GM19467 (cell line): Measurements from ENCODE around the gene PHYHD1.
A peak's percentile ranks its signal among the peaks of the same experiment; 100 is the strongest.

Experiments
- ATAC-seq: cut with Tn5 transposase; IDR thresholded peaks from one replicate; pipeline ENCODE4 v1.9.1; 2021; ENCODE audit warnings: mild to moderate bottlenecking, moderate library complexity; ENCODE audit not compliant: unreplicated experiment

Gene PHYHD1

DNA sequence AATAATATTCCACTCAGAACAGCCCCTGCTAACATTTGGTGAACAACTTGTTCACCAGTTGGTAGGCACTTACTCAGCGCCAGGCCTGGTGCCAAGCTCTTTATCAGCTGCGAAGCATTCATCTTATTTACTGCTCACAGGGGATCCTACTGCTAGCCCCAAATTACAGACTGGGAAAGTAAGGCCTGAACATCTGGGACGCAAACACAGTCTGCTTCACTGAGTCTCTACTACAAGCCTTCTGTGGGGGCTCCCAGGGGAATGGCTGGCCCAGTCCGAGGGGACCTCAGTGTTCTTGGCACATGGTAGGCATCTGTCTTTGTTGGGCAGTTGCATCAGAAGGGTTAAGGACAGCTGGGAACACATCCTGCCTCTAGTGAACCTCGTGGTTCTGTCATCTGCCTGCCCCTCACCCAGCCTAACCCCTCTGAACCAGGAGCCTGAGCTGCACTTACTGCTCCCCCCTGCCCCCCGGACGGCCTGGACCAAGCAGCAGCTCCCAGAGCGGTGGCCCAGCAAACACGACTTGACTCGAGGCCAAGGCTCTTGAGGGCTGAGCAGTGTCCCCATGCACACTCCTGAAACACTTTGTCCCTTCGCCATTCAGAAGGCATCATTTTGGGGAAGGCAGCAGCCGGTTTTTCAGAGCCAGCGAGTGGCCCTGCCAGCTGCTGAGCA, at the start of gene PHYHD1:
PHYHD1 (plus strand) TSS at position 602 of the 678 bp plus-strand sequence. CDS start 1,342 bp downstream, outside the sequence.
- ATAC-seq: no peak

DNA sequence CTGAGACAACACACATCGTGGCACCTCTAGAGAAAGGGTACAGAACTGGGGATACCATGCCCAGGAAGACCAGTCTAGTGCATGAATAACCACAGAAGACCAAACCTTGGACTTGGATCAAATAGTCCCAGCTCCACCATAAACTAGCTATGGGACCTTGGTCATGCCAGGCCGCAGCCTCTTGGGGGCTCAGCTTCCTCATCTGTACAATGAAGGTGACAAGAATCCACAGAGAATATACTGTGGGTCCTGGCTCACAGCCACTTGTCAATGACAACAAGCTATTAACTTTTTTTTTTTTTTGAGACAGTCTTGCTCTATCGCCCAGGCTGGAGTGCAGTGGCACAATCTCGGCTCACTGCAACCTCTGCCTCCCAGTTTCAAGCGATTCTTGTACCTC, 42.9 kb upstream of the PHYHD1 start:
- ATAC-seq: no peak

DNA sequence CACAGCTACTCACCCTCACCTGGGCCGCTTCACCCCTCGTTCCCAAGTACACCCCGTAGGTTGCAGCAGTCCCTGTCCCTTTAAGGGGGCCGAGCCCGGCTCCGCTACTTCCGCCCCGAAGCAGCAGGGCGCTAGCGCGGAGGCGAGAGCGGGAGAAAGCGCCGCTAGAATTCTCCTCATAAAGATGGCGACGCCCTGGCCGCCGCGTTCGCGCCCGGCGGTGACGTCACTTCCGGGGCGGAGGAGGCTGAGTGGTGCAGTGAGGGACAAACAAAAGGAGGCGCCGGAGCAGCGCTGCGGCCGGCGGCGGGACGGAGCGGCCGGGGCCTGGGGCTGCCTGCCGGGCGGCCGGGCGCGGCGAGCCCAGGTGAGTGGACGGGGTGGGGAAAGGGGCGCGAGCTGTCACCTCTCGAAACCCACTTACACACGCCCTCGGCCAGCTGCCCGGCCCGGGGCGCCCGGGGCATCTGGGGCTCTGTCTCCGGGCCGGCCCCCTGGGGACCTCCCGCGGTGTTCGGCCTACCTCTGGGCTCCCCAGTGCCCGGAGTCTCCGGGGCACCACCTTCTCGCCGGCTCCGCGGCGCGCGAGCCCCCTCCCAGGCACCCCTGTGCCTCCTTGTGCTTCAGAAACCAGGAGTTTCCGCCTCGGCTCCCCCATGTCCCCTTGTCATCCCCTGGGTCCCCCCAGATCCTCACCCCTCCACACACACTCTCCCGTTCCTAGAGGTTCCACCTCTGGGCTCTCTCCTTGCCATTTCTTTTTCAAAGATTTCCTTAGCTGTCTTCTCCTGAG, 38.7 kb upstream of the PHYHD1 start, which contains the start of the genes KYAT1 and LRRC8A:
KYAT1 (minus strand) TSS at position 67 of the 793 bp plus-strand sequence. CDS start 36,545 bp downstream, outside the sequence.
LRRC8A (plus strand) TSS at position 250 of the 793 bp plus-strand sequence. CDS start 25,032 bp downstream, outside the sequence.
- ATAC-seq: peak; percentile 80

GRCh38 chr9:128882677-128883603, 37.8 kb upstream of the PHYHD1 start:
- ATAC-seq: no peak

GRCh38 chr9:128884164-128884563, 36.6 kb upstream of the PHYHD1 start:
- ATAC-seq: no peak

GRCh38 chr9:128885376-128885775, 35.4 kb upstream of the PHYHD1 start:
- no peak for ATAC-seq

GRCh38 chr9:128885798-128886197, 35.0 kb upstream of the PHYHD1 start:
- ATAC-seq: no peak

- no peak for ATAC-seq
These were observed 34.4 kb upstream of the PHYHD1 start for GRCh38 chr9:128886211-128886891.

GRCh38 chr9:128887049-128887448, 33.7 kb upstream of the PHYHD1 start:
- ATAC-seq: no peak

DNA sequence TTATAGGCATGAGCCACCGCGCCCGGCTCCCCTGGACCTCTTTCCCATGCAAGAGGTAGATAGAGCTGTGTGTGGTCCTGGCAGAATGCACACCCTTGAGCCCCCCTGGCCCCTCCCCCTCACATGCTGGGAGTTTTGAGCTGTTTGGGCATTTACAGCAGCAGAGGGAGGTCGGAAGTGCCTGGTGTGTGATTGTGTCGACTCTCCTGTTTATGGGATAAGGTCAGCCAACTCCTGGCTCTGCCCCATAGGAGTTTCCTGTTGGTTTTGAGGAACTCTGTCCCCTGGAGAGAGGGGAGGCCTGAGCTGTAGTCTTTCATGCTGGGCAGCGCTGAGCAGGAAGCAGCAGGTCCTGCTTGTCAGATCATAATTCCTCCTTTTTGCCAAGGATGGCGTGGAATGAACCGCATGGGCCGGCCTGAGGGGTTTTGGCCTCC, 32.9 kb upstream of the PHYHD1 start:
- ATAC-seq: no peak

DNA sequence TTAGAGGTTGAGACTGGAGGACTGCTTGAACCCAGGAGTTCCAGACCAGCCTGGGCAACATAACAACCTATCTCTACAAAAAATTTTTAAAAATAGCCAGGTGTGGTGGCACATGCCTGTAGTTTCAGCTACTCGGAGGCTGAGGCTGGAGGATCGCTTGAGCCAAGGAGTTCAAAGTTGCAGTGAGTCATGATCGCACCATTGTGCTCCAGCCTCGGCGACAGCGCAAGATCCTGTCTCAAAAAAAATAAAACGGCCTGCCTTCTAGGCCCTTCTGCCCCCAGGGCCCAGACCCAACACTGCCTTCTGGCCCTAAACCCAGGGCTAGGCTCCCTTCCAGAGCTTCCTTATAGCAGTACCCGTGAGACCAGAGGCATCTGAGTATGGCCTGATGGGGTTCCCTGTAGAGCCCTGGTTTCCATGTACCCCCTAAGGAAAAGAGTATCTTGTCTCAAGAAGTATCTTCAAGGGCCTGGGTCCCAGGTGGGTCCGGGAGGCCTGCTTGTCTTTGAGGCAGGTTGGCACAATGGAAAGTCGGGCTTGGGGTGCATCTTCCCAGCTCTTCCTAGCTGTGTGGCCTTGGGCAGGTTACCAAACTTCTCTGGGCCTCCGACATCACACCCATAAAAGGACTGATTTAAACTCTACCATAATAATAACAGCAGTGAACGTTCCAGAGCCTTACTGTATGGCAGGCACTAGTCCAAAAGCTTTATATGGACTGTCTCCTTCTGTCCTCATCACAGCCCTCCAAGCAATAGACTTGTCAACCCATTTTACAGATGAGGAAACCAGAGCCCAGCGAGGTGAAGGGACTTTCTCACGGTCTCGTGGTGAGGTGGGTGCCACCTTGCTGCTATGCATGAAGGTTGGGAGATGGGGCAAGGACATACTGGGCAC, 29.2 kb upstream of the PHYHD1 start:
- ATAC-seq: no peak

- ATAC-seq: no peak
These were observed 28.4 kb upstream of the PHYHD1 start for GRCh38 chr9:128892221-128892921.

GRCh38 chr9:128893354-128893753, 27.4 kb upstream of the PHYHD1 start:
- no peak for ATAC-seq

DNA sequence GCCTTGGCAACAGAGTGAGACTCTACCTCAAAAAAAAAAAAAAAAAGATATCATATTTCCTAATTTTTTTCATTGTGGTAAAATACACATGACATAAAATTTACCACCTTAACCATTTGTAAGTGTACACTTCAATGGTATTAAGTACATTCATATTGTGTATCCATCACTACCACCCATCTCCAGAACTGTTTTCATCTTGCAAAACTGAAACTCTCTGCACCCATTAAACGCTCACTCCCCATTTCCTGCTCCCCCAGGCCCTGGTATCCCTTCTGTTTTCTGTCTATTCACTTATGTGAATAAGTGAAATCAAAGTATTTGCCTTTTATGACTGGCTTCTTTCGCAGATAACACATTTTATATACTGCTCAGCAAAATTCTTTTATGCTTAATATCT, 26.0 kb upstream of the PHYHD1 start:
- ATAC-seq: no peak

GRCh38 chr9:128895556-128895955, 25.2 kb upstream of the PHYHD1 start:
- no peak for ATAC-seq

DNA sequence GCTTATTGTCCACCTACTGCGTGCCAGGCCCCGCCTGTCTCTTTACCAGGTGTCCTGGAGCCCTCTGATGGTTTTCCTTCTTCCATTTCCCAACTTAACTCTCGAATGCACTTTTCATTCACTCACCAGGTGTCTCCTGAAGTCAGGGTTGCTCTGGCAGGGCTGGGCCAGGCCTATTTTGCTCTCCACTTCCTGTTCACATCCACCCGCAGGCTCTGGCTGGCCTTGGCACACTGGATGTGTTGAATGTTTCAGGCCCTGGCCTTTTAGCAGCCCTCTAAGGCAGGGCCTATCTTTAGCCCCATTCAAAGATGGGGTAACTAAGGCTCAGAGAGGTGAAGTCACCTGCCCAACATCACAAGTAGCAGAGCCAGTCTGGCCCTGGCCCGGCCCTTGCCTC, 22.4 kb upstream of the PHYHD1 start:
- no peak for ATAC-seq

DNA sequence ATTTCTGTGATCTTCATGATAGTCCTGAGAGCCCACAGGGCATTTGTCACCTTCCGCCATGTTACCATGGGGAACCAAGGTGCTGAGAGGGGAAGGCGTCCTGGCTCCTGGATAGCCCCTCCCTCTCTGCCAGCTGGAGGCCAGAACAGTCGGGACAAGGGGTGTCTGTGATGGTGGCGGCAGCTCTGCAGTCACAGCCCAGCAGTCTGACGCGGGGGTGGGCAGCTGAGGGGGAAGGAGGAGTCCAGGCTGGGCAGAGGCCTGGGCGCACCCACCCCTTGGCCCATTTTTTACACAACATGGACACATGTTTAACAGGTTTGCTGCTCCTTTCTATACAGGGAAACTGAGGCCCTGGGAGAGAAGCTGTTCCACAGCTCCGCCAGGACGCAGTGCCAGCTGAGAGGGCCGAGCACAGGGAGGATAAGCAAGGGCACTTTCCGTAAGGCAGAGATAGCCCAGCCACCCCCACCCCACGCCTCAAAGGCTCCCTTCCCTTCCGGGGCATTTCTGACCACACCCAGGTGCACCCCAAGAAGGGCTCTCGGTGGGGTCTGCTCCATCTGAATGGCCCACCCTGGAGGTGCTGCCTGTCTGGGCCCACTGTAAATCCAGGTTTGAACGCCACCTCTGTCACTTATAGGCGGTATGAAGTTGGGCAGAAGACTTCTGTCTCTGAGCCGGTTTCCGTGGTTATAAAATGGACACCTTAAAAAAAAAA, 21.8 kb upstream of the PHYHD1 start:
- no peak for ATAC-seq
